SU-DHL-6 (cell line): Measurements from ENCODE around the gene SCFD2.

ENCODE experiments used
- CTCF ChIP-seq: fragments of 200-600 bp; sonication (generic); IDR thresholded peaks from one replicate; pipeline ENCODE4 v1.5.1; 2017; ENCODE audit warnings: antibody characterized with exemption, mild to moderate bottlenecking, low read length, moderate library complexity; ENCODE audit not compliant: insufficient read depth, poor library complexity, severe bottlenecking
- EZH2phosphoT487 ChIP-seq: fragments of 200-600 bp; sonication (generic), shearing (Covaris generic); conservative IDR thresholded peaks from 2 replicates; pipeline ENCODE4 v1.6.1; 2018; ENCODE audit warnings: mild to moderate bottlenecking, antibody characterized with exemption, low read length, moderate library complexity, mixed read lengths

- TF ChIP-seq CTCF (no peak), EZH2phosphoT487 (no peak)
Measured at GRCh38 chr4:53364624-53365023, 1.2 kb downstream of the SCFD2 start.
